ENCODE results near the gene SCN5A.

SCN5A gene

GRCh38 chr3:38603731-38604131 is 45.8 kb downstream of the SCN5A start:
- TF ChIP-seq, protein P1, sequence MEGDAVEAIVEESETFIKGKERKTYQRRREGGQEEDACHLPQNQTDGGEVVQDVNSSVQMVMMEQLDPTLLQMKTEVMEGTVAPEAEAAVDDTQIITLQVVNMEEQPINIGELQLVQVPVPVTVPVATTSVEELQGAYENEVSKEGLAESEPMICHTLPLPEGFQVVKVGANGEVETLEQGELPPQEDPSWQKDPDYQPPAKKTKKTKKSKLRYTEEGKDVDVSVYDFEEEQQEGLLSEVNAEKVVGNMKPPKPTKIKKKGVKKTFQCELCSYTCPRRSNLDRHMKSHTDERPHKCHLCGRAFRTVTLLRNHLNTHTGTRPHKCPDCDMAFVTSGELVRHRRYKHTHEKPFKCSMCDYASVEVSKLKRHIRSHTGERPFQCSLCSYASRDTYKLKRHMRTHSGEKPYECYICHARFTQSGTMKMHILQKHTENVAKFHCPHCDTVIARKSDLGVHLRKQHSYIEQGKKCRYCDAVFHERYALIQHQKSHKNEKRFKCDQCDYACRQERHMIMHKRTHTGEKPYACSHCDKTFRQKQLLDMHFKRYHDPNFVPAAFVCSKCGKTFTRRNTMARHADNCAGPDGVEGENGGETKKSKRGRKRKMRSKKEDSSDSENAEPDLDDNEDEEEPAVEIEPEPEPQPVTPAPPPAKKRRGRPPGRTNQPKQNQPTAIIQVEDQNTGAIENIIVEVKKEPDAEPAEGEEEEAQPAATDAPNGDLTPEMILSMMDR (IDR thresholded peaks at IDR 0.05) = no peak
- Histone ChIP-seq H3K36me3 (no peaks in the 10 kb centered on the region), H3K4me3 (ENCODE audit: low read depth in 1 of 2, low read length in 1 of 2) (no peak overlapping the region), H3K4me1 (ENCODE audit: control insufficient read depth in 1 of 2, insufficient read depth in 1 of 2, low read depth in 1 of 2, low read length in 1 of 2) (no peaks in the 10 kb centered on the region), H3K27ac (no peak overlapping the region), H3K9me3 (no peaks in the 10 kb centered on the region), H3K27me3 (no peaks in the 10 kb centered on the region)

DNA sequence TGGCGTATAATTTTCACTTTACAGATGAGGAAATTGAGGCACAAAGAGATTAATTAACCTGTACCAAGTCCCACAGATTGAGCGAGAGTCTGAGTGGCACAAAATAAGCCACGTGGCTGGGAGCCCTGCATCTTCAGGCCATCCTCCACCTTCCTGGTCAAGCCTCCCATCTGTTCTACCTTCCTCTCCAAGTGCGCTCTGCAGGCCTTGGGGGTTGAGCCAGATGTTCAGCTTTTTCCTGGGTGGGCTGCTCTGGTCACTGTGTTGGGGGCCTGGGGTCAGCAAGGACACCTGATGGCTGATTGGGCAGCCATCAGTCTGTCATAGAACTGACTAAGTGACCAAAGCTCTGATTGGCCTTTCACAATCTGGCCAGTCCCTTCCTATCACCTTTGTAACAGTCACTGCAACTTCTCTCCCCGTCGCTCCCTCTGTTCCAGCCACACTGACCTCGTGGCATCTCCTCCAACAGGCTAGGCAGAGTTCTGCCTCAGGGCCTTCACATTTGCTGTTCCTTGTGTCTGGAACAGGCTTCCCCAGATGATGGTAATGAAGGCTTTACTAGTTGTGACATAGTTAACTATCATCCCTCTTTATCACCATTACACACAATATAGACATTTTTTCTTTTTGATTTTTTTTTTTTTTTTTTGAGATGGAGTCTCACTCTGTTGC is 46.8 kb downstream of the SCN5A start:
- Histone ChIP-seq H3K27ac (no peak overlapping the region), H3K4me1 (ENCODE audit: control insufficient read depth in 1 of 2, insufficient read depth in 1 of 2, low read depth in 1 of 2, low read length in 1 of 2) (no peaks in the 10 kb centered on the region), H3K9me3 (no peaks in the 10 kb centered on the region), H3K36me3 (no peaks in the 10 kb centered on the region), H3K27me3 (no peaks in the 10 kb centered on the region), H3K4me3 (ENCODE audit: low read depth in 1 of 2, low read length in 1 of 2) (no peak overlapping the region)
- TF ChIP-seq, protein P1 (IDR thresholded peaks at IDR 0.05) = no peak

GRCh38 chr3:38601956-38602550 is 47.4 kb downstream of the SCN5A start:
- no peaks in the 10 kb centered on the region for H3K36me3 ChIP-seq
- no peak overlapping the region for H3K4me3 ChIP-seq (ENCODE audit: low read depth in 1 of 2, low read length in 1 of 2)
- no peaks in the 10 kb centered on the region for H3K4me1 ChIP-seq (ENCODE audit: control insufficient read depth in 1 of 2, insufficient read depth in 1 of 2, low read depth in 1 of 2, low read length in 1 of 2)
- H3K9me3 ChIP-seq = no peaks in the 10 kb centered on the region
- H3K27me3 ChIP-seq = no peaks in the 10 kb centered on the region
- TF ChIP-seq, protein P1 (IDR thresholded peaks at IDR 0.05) = no peak
- H3K27ac ChIP-seq = no peak overlapping the region

GRCh38 chr3:38600551-38600950 is 48.9 kb downstream of the SCN5A start:
- Histone ChIP-seq H3K9me3 (no peaks in the 10 kb centered on the region), H3K27ac (no peak overlapping the region), H3K4me3 (ENCODE audit: low read depth in 1 of 2, low read length in 1 of 2) (no peak overlapping the region), H3K27me3 (no peaks in the 10 kb centered on the region), H3K4me1 (ENCODE audit: control insufficient read depth in 1 of 2, insufficient read depth in 1 of 2, low read depth in 1 of 2, low read length in 1 of 2) (no peaks in the 10 kb centered on the region), H3K36me3 (no peaks in the 10 kb centered on the region)
- TF ChIP-seq, protein P1 (IDR thresholded peaks at IDR 0.05) = no peak

- Histone ChIP-seq H3K27me3 (no peaks in the 10 kb centered on the region), H3K4me1 (ENCODE audit: control insufficient read depth in 1 of 2, insufficient read depth in 1 of 2, low read depth in 1 of 2, low read length in 1 of 2) (no peaks in the 10 kb centered on the region), H3K9me3 (no peaks in the 10 kb centered on the region), H3K27ac (no peak overlapping the region), H3K36me3 (no peaks in the 10 kb centered on the region), H3K4me3 (ENCODE audit: low read depth in 1 of 2, low read length in 1 of 2) (no peak overlapping the region)
- TF ChIP-seq, protein P1 (IDR thresholded peaks at IDR 0.05) = no peak
Measured at GRCh38 chr3:38599886-38600285, 49.6 kb downstream of the SCN5A start.

All from neutrophil (primary cell).